DND-41 (cell line): Measurements from ENCODE around the gene GSG1L2.

Experiments used
- CTCF ChIP-seq: IDR thresholded peaks from 2 replicates; pipeline ENCODE4 v1.5.1; 2012; ENCODE audit warnings: borderline replicate concordance, low read length, moderate library complexity, mild to moderate bottlenecking; ENCODE audit not compliant: poor library complexity, severe bottlenecking; ENCODE audit errors: extremely low read depth
- EZH2 ChIP-seq: IDR thresholded peaks from 3 replicates; pipeline ENCODE4 v1.6.1; 2012; ENCODE audit warnings: borderline replicate concordance, low read depth, mild to moderate bottlenecking, moderate library complexity, low read length, inconsistent platforms; ENCODE audit not compliant: severe bottlenecking

- no peak for TF ChIP-seq CTCF
- TF ChIP-seq EZH2: no peak
Observed at GRCh38 chr17:9814337-9814945, 7.4 kb downstream of the GSG1L2 start.
